Muscle layer of duodenum (tissue), 2 donors: ENCODE results near the gene CLASP1.

Experiments used
- H3K27ac ChIP-seq: one replicate; pipeline ENCODE4 v1.7.0; 2013; ENCODE audit warnings: mild to moderate bottlenecking, low read length
- H3K27me3 ChIP-seq: one replicate; pipeline ENCODE4 v1.7.0; 2013; ENCODE audit warnings: low read depth, mild to moderate bottlenecking, control low read depth, low read length
- H3K36me3 ChIP-seq, 2 donors: one replicate each; pipeline ENCODE4 v1.7.0; 2013; ENCODE audit warnings: low read length in 2 of 2, control low read depth in 1 of 2, mild to moderate bottlenecking in 1 of 2; ENCODE audit not compliant: insufficient read depth in 2 of 2, control insufficient read depth in 1 of 2
- H3K4me1 ChIP-seq, 2 donors: one replicate each; pipeline ENCODE4 v1.7.0; 2013; ENCODE audit warnings: low read length in 2 of 2, mild to moderate bottlenecking in 2 of 2, control low read depth in 1 of 2, moderate library complexity in 1 of 2; ENCODE audit not compliant: insufficient read depth in 2 of 2, control insufficient read depth in 1 of 2
- H3K4me3 ChIP-seq, 2 donors: one replicate each; pipeline ENCODE4 v1.7.0; 2013; ENCODE audit warnings: low read length in 2 of 2, low read depth in 1 of 2, mild to moderate bottlenecking in 1 of 2
- H3K9me3 ChIP-seq, 2 donors: one replicate each; pipeline ENCODE4 v1.7.0; 2013; ENCODE audit warnings: low read length in 2 of 2, control low read depth in 1 of 2, mild to moderate bottlenecking in 1 of 2; ENCODE audit not compliant: control insufficient read depth in 1 of 2
- donor health status: healthy.

The CLASP1 gene

GRCh38 chr2:121532894-121533293 is 116.4 kb downstream of the CLASP1 start:
- H3K4me1 ChIP-seq = peaks cover 20 to 43% of the 10 kb centered on the region in 2 donors
- H3K9me3 ChIP-seq = no peaks in the 10 kb centered on the region
- peaks cover 0 to 4% of the 10 kb centered on the region in 2 donors for H3K36me3 ChIP-seq
- H3K27me3 ChIP-seq = no peaks in the 10 kb centered on the region
- H3K27ac ChIP-seq = no peak overlapping the region
- H3K4me3 ChIP-seq = no peak overlapping the region

GRCh38 chr2:121532347-121532766 is 116.9 kb downstream of the CLASP1 start:
- Histone ChIP-seq H3K36me3 (peaks cover 0 to 4% of the 10 kb centered on the region in 2 donors), H3K4me3 (no peak overlapping the region), H3K4me1 (peaks cover 20 to 48% of the 10 kb centered on the region in 2 donors), H3K9me3 (no peaks in the 10 kb centered on the region), H3K27me3 (no peaks in the 10 kb centered on the region), H3K27ac (no peak overlapping the region)

- Histone ChIP-seq H3K4me1 (peaks cover 20 to 54% of the 10 kb centered on the region in 2 donors), H3K4me3 (peak overlapping the region; percentile 81 to 90), H3K36me3 (peaks cover under 1 to 4% of the 10 kb centered on the region in 2 donors), H3K9me3 (no peaks in the 10 kb centered on the region), H3K27ac (peak overlapping the region; percentile 97), H3K27me3 (no peaks in the 10 kb centered on the region)
These were observed 119.0 kb downstream of the CLASP1 start for GRCh38 chr2:121530212-121530705.

- peak overlapping the region; percentile 5 for H3K27ac ChIP-seq
- H3K4me3 ChIP-seq = peak overlapping the region; percentile 81 to 90
- peaks cover 20 to 54% of the 10 kb centered on the region in 2 donors for H3K4me1 ChIP-seq
- no peaks in the 10 kb centered on the region for H3K9me3 ChIP-seq
- H3K36me3 ChIP-seq = peaks cover 4 to 8% of the 10 kb centered on the region in 2 donors
- H3K27me3 ChIP-seq = no peaks in the 10 kb centered on the region
These were observed 119.6 kb downstream of the CLASP1 start for GRCh38 chr2:121529439-121530211.

GRCh38 chr2:121527009-121527682 is 122.1 kb downstream of the CLASP1 start:
- Histone ChIP-seq H3K9me3 (no peaks in the 10 kb centered on the region), H3K36me3 (peaks cover 4 to 15% of the 10 kb centered on the region in 2 donors), H3K27ac (no peak overlapping the region), H3K4me1 (peaks cover 10 to 37% of the 10 kb centered on the region in 2 donors), H3K4me3 (no peak overlapping the region), H3K27me3 (no peaks in the 10 kb centered on the region)

- H3K27ac ChIP-seq = no peak overlapping the region
- no peaks in the 10 kb centered on the region for H3K27me3 ChIP-seq
- H3K36me3 ChIP-seq = peaks cover 8 to 24% of the 10 kb centered on the region in 2 donors
- H3K4me3 ChIP-seq = no peak overlapping the region
- H3K4me1 ChIP-seq = peaks cover 10 to 31% of the 10 kb centered on the region in 2 donors
- no peaks in the 10 kb centered on the region for H3K9me3 ChIP-seq
These were observed 124.4 kb downstream of the CLASP1 start for GRCh38 chr2:121524685-121525425.

- H3K27ac ChIP-seq = no peak overlapping the region
- H3K27me3 ChIP-seq = no peaks in the 10 kb centered on the region
- H3K4me3 ChIP-seq = no peak overlapping the region
- H3K9me3 ChIP-seq = no peaks in the 10 kb centered on the region
- H3K36me3 ChIP-seq = peaks cover 8 to 33% of the 10 kb centered on the region in 2 donors
- H3K4me1 ChIP-seq = no peaks in the 10 kb centered on the region
These were observed 127.9 kb downstream of the CLASP1 start for GRCh38 chr2:121521359-121521758.

GRCh38 chr2:121520641-121520994 is 128.6 kb downstream of the CLASP1 start:
- H3K36me3 ChIP-seq = peaks cover 10 to 33% of the 10 kb centered on the region in 2 donors
- H3K27me3 ChIP-seq = no peaks in the 10 kb centered on the region
- H3K27ac ChIP-seq = no peak overlapping the region
- H3K9me3 ChIP-seq = no peaks in the 10 kb centered on the region
- H3K4me1 ChIP-seq = no peaks in the 10 kb centered on the region
- no peak overlapping the region for H3K4me3 ChIP-seq

- Histone ChIP-seq H3K27me3 (no peaks in the 10 kb centered on the region), H3K4me3 (no peak overlapping the region), H3K4me1 (no peaks in the 10 kb centered on the region), H3K27ac (no peak overlapping the region), H3K9me3 (no peaks in the 10 kb centered on the region), H3K36me3 (peaks cover 13 to 32% of the 10 kb centered on the region in 2 donors)
These were observed 129.3 kb downstream of the CLASP1 start for GRCh38 chr2:121519732-121520640.

- Histone ChIP-seq H3K36me3 (peaks cover 20 to 26% of the 10 kb centered on the region in 2 donors), H3K27ac (no peak overlapping the region), H3K27me3 (no peaks in the 10 kb centered on the region), H3K9me3 (no peaks in the 10 kb centered on the region), H3K4me3 (no peak overlapping the region), H3K4me1 (no peaks in the 10 kb centered on the region)
These were observed 130.1 kb downstream of the CLASP1 start for GRCh38 chr2:121519153-121519552.
